ENCODE data around the gene PNPLA1. TPM values are rescaled to one million over a fixed set of nuclear protein-coding genes. Genes with fewer than 3 reads are reported as not detected.

Gene PNPLA1
- total RNA-seq, 2 experiments from 2014 or later, result not detected

- H3K36me3 Mint-ChIP-seq, result no peaks in the 10 kb centered on the region
- intact Hi-C loops (cut with micrococcal nuclease), result no loop called here
- peaks cover 11% of the 10 kb centered on the region for H3K27me3 Mint-ChIP-seq
- ChIA-PET POLR2A (no interaction called here), CTCF (interaction anchor here (0.8 to 1.4 kb wide), 4 partner anchors 11 to 159 kb away, joined by 3 to 5 read pairs (median 4); no protein-coding TSS in a partner anchor)
- DNase-seq, result no peak
- no peak overlapping the region for H3K4me3 Mint-ChIP-seq
- H3K27ac Mint-ChIP-seq, result no peak overlapping the region
- H3K9me3 Mint-ChIP-seq, result no peaks in the 10 kb centered on the region
- no peaks in the 10 kb centered on the region for H3K4me1 Mint-ChIP-seq (ENCODE audit: low read depth)
Observed at GRCh38 chr6:36297051-36297450, 27.2 kb downstream of the PNPLA1 start.

- ChIA-PET POLR2A (interaction anchor here (0.6 kb wide), 1 partner anchor 61 kb away, joined by 3 read pairs; no protein-coding TSS in a partner anchor), CTCF (interaction anchor here (0.8 to 1.5 kb wide), 3 partner anchors 63 to 158 kb away, joined by 3 to 4 read pairs (median 3); no protein-coding TSS in a partner anchor)
- no peak for DNase-seq
- H3K4me3 Mint-ChIP-seq, result no peak overlapping the region
- peaks cover 2% of the 10 kb centered on the region for H3K4me1 Mint-ChIP-seq (ENCODE audit: low read depth)
- H3K36me3 Mint-ChIP-seq, result no peaks in the 10 kb centered on the region
- intact Hi-C loops (cut with micrococcal nuclease), result no loop called here
- H3K9me3 Mint-ChIP-seq, result no peaks in the 10 kb centered on the region
- H3K27me3 Mint-ChIP-seq, result peaks cover 15% of the 10 kb centered on the region
- H3K27ac Mint-ChIP-seq, result no peak overlapping the region
Observed at GRCh38 chr6:36297511-36297910, 27.7 kb downstream of the PNPLA1 start.

GRCh38 chr6:36298027-36298426, 28.2 kb downstream of the PNPLA1 start:
- H3K4me1 Mint-ChIP-seq (ENCODE audit: low read depth), result peaks cover 4% of the 10 kb centered on the region
- H3K27me3 Mint-ChIP-seq, result peaks cover 15% of the 10 kb centered on the region
- no peak for DNase-seq
- H3K27ac Mint-ChIP-seq, result no peak overlapping the region
- no peaks in the 10 kb centered on the region for H3K9me3 Mint-ChIP-seq
- intact Hi-C loops (cut with micrococcal nuclease), result no loop called here
- H3K4me3 Mint-ChIP-seq, result no peak overlapping the region
- H3K36me3 Mint-ChIP-seq, result no peaks in the 10 kb centered on the region
- CTCF ChIA-PET, result interaction anchor here (1.5 kb wide), 1 partner anchor 62 kb away, joined by 3 read pairs; no protein-coding TSS in a partner anchor
- POLR2A ChIA-PET, result interaction anchor here (0.6 kb wide), 1 partner anchor 61 kb away, joined by 3 read pairs; no protein-coding TSS in a partner anchor

- DNase-seq, result no peak
- Mint-ChIP-seq H3K36me3 (no peaks in the 10 kb centered on the region), H3K4me3 (no peak overlapping the region), H3K9me3 (no peaks in the 10 kb centered on the region), H3K27ac (no peak overlapping the region), H3K4me1 (ENCODE audit: low read depth) (peaks cover 4% of the 10 kb centered on the region), H3K27me3 (peaks cover 14% of the 10 kb centered on the region)
- ChIA-PET CTCF (interaction anchor here (1.0 to 8.7 kb wide), 4 partner anchors 12 to 197 kb away, joined by 5 to 160 read pairs (median 6); no protein-coding TSS in a partner anchor), POLR2A (no interaction called here)
- intact Hi-C loops (cut with micrococcal nuclease), result loop anchor here (10.0 kb wide), 1 partner anchor 176 kb away; no protein-coding TSS in a partner anchor
Observed at GRCh38 chr6:36301085-36301658, 31.3 kb downstream of the PNPLA1 start.

GRCh38 chr6:36301781-36302180, 31.9 kb downstream of the PNPLA1 start:
- Mint-ChIP-seq H3K4me1 (ENCODE audit: low read depth) (peaks cover 4% of the 10 kb centered on the region), H3K9me3 (no peaks in the 10 kb centered on the region), H3K27ac (no peak overlapping the region), H3K27me3 (peaks cover 14% of the 10 kb centered on the region), H3K36me3 (no peaks in the 10 kb centered on the region), H3K4me3 (no peak overlapping the region)
- DNase-seq, result no peak
- intact Hi-C loops (cut with micrococcal nuclease), result loop anchor here (1.0 to 10.0 kb wide), 3 partner anchors 59 to 274 kb away; partner anchors contain the start of gene MAPK14
- ChIA-PET POLR2A (interaction anchor here (0.6 kb wide), 1 partner anchor 630 kb away, joined by 4 read pairs; no protein-coding TSS in a partner anchor), CTCF (interaction anchor here (0.6 to 8.7 kb wide), 47 partner anchors 10 to 800 kb away, joined by 3 to 160 read pairs (median 5); partner anchors contain the start of genes BNIP5 and MAPK14)

- CTCF ChIA-PET, result interaction anchor here (0.6 to 8.7 kb wide), 49 partner anchors 9 to 869 kb away, joined by 3 to 160 read pairs (median 5); partner anchors contain the start of genes BNIP5 and MAPK14
- peaks cover 14% of the 10 kb centered on the region for H3K27me3 Mint-ChIP-seq
- intact Hi-C loops (cut with micrococcal nuclease), result loop anchor here (1.0 to 10.0 kb wide), 3 partner anchors 58 to 275 kb away; partner anchors contain the start of gene MAPK14
- POLR2A ChIA-PET, result interaction anchor here (0.6 kb wide), 1 partner anchor 630 kb away, joined by 4 read pairs; no protein-coding TSS in a partner anchor
- no peak overlapping the region for H3K27ac Mint-ChIP-seq
- peak; percentile 94 for DNase-seq
- no peaks in the 10 kb centered on the region for H3K36me3 Mint-ChIP-seq
- no peak overlapping the region for H3K4me3 Mint-ChIP-seq
- peaks cover 4% of the 10 kb centered on the region for H3K4me1 Mint-ChIP-seq (ENCODE audit: low read depth)
- H3K9me3 Mint-ChIP-seq, result no peaks in the 10 kb centered on the region
Observed at GRCh38 chr6:36302227-36302976, 32.5 kb downstream of the PNPLA1 start.

- peaks cover 4% of the 10 kb centered on the region for H3K4me1 Mint-ChIP-seq (ENCODE audit: low read depth)
- DNase-seq, result no peak
- CTCF ChIA-PET, result interaction anchor here (0.7 to 8.7 kb wide), 5 partner anchors 26 to 309 kb away, joined by 3 to 160 read pairs (median 4); no protein-coding TSS in a partner anchor
- no peak overlapping the region for H3K4me3 Mint-ChIP-seq
- H3K9me3 Mint-ChIP-seq, result no peaks in the 10 kb centered on the region
- H3K27ac Mint-ChIP-seq, result no peak overlapping the region
- intact Hi-C loops (cut with micrococcal nuclease), result loop anchor here (10.0 kb wide), 1 partner anchor 181 kb away; no protein-coding TSS in a partner anchor
- POLR2A ChIA-PET, result no interaction called here
- no peaks in the 10 kb centered on the region for H3K36me3 Mint-ChIP-seq
- H3K27me3 Mint-ChIP-seq, result peaks cover 11% of the 10 kb centered on the region
Observed at GRCh38 chr6:36305885-36306284, 36.0 kb downstream of the PNPLA1 start.

- H3K4me3 Mint-ChIP-seq, result no peak overlapping the region
- no peak overlapping the region for H3K27ac Mint-ChIP-seq
- peaks cover 7% of the 10 kb centered on the region for H3K27me3 Mint-ChIP-seq
- ChIA-PET POLR2A (no interaction called here), CTCF (interaction anchor here (0.9 to 8.7 kb wide), 2 partner anchors 52 to 309 kb away, joined by 4 to 160 read pairs; no protein-coding TSS in a partner anchor)
- no peaks in the 10 kb centered on the region for H3K9me3 Mint-ChIP-seq
- no peaks in the 10 kb centered on the region for H3K36me3 Mint-ChIP-seq
- no peak for DNase-seq
- peaks cover 4% of the 10 kb centered on the region for H3K4me1 Mint-ChIP-seq (ENCODE audit: low read depth)
- intact Hi-C loops (cut with micrococcal nuclease), result loop anchor here (10.0 kb wide), 1 partner anchor 182 kb away; no protein-coding TSS in a partner anchor
Observed at GRCh38 chr6:36306375-36306774, 36.5 kb downstream of the PNPLA1 start.

- H3K36me3 Mint-ChIP-seq, result no peaks in the 10 kb centered on the region
- POLR2A ChIA-PET, result no interaction called here
- intact Hi-C loops (cut with micrococcal nuclease), result loop anchor here (10.0 kb wide), 1 partner anchor 184 kb away; no protein-coding TSS in a partner anchor
- H3K4me1 Mint-ChIP-seq (ENCODE audit: low read depth), result no peaks in the 10 kb centered on the region
- CTCF ChIA-PET, result no interaction called here
- H3K27me3 Mint-ChIP-seq, result no peaks in the 10 kb centered on the region
- H3K27ac Mint-ChIP-seq, result no peak overlapping the region
- no peaks in the 10 kb centered on the region for H3K9me3 Mint-ChIP-seq
- no peak overlapping the region for H3K4me3 Mint-ChIP-seq
- DNase-seq, result no peak
Observed at GRCh38 chr6:36308514-36308913, 38.7 kb downstream of the PNPLA1 start.

- ChIA-PET CTCF (no interaction called here), POLR2A (no interaction called here)
- H3K9me3 Mint-ChIP-seq, result no peaks in the 10 kb centered on the region
- intact Hi-C loops (cut with micrococcal nuclease), result loop anchor here (10.0 kb wide), 1 partner anchor 184 kb away; no protein-coding TSS in a partner anchor
- DNase-seq, result no peak
- H3K4me3 Mint-ChIP-seq, result no peak overlapping the region
- no peaks in the 10 kb centered on the region for H3K27me3 Mint-ChIP-seq
- no peak overlapping the region for H3K27ac Mint-ChIP-seq
- H3K36me3 Mint-ChIP-seq, result no peaks in the 10 kb centered on the region
- no peaks in the 10 kb centered on the region for H3K4me1 Mint-ChIP-seq (ENCODE audit: low read depth)
Observed at GRCh38 chr6:36309203-36309602, 39.3 kb downstream of the PNPLA1 start.

GRCh38 chr6:36309900-36310299, 40.0 kb downstream of the PNPLA1 start:
- no peak overlapping the region for H3K4me3 Mint-ChIP-seq
- no peaks in the 10 kb centered on the region for H3K36me3 Mint-ChIP-seq
- no peaks in the 10 kb centered on the region for H3K4me1 Mint-ChIP-seq (ENCODE audit: low read depth)
- H3K27me3 Mint-ChIP-seq, result no peaks in the 10 kb centered on the region
- ChIA-PET POLR2A (no interaction called here), CTCF (interaction anchor here (0.8 to 3.4 kb wide), 4 partner anchors 7 to 50 kb away, joined by 3 to 13 read pairs (median 6); no protein-coding TSS in a partner anchor)
- intact Hi-C loops (cut with micrococcal nuclease), result loop anchor here (10.0 kb wide), 1 partner anchor 185 kb away; no protein-coding TSS in a partner anchor
- no peak for DNase-seq
- no peak overlapping the region for H3K27ac Mint-ChIP-seq
- no peaks in the 10 kb centered on the region for H3K9me3 Mint-ChIP-seq

Data from activated CD4-positive, alpha-beta memory T cell treated with anti-CD3 and anti-CD28 coated beads for 36 hours (primary cell).